OCI-LY7 (cell line): ENCODE results near the gene KIF6.

Experiments
- CTCF ChIP-seq: fragments of 200-600 bp; sonication (generic); conservative IDR thresholded peaks from 2 replicates; pipeline ENCODE4 v1.5.1; 2014; ENCODE audit warnings: mild to moderate bottlenecking, antibody characterized with exemption, low read length, moderate library complexity, mixed read lengths
- EZH2phosphoT487 ChIP-seq: fragments of 200-600 bp; sonication (generic); IDR thresholded peaks from 2 replicates; pipeline ENCODE4 v1.6.1; 2018; ENCODE audit warnings: low read depth, borderline replicate concordance, mild to moderate bottlenecking, mixed run types, antibody characterized with exemption, low read length, moderate library complexity, mixed read lengths

DNA sequence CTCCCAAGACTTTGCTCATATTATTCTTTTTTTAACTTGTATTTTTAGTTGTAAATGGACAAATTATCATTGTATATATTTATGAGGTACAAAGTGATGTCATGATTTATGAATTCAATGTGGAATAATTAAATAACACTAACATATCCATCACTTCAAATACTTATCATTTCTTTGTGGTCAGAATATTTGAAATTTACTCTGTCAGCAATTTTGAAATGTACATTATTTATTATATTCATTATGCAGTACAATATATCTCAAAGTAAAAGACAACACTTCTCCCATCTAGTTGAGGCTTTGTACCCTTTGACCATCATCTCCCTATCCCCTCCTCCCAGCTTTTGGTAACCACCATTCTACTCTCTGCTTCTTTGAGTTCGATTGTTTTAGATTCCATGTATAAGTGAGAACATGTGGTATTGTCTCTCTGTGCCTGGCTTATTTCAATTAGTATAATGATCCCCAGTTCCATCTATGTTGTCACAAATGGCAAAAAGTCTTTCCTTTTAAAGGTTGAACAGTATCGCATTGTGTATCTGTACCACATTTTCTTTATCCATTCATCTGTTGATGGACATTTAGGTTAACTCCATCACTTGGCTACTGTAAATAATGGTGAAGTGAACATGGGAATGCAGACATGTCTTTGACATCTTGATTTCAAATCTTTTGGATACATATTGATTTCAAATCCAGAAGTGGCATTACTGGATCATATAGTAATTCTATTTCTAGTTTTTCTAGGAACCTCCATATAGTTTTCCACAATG, 197.2 kb downstream of the KIF6 start:
- TF ChIP-seq CTCF (no peak), EZH2phosphoT487 (no peak)
